ENCODE measurements around the gene CUL1.

CUL1 gene

GRCh38 chr7:148697256-148698006 lies 1.3 kb upstream of the CUL1 start:
- peak overlapping the region; percentile 84; the same call in 1 of the 2 replicates for H3K27ac ChIP-seq
- no peak for TF ChIP-seq ZFX (IDR thresholded peaks at IDR 0.05; ENCODE audit: borderline replicate concordance)
- TF ChIP-seq, protein P1, sequence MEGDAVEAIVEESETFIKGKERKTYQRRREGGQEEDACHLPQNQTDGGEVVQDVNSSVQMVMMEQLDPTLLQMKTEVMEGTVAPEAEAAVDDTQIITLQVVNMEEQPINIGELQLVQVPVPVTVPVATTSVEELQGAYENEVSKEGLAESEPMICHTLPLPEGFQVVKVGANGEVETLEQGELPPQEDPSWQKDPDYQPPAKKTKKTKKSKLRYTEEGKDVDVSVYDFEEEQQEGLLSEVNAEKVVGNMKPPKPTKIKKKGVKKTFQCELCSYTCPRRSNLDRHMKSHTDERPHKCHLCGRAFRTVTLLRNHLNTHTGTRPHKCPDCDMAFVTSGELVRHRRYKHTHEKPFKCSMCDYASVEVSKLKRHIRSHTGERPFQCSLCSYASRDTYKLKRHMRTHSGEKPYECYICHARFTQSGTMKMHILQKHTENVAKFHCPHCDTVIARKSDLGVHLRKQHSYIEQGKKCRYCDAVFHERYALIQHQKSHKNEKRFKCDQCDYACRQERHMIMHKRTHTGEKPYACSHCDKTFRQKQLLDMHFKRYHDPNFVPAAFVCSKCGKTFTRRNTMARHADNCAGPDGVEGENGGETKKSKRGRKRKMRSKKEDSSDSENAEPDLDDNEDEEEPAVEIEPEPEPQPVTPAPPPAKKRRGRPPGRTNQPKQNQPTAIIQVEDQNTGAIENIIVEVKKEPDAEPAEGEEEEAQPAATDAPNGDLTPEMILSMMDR (IDR thresholded peaks at IDR 0.05): no peak

DNA sequence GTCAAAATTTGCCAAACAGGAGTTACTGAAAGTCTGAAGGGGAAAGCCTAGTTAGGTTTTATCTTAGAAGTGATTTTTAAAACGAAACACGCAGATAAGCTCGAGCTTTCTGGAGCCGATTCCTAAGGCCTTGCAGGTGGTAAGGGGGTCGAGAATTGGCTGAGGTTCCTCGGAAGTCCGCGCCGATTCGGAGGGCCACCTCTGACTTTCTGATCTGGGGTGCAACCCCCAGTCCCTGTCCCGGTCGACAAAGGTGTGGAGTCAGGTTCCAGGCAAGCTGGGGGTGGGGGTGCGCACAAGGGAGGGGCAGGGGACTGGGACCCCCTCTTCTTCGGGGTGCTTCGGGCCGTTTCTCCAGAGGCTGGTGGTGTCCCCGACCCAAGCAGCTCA lies 701 bp upstream of the CUL1 start:
- TF ChIP-seq ZFX (IDR thresholded peaks at IDR 0.05; ENCODE audit: borderline replicate concordance): no peak
- TF ChIP-seq, protein P1 (IDR thresholded peaks at IDR 0.05): no peak

GRCh38 chr7:148699024-148699781 lies 500 bp downstream of the CUL1 start:
- H3K27ac ChIP-seq: peak overlapping the region; percentile 84
- TF ChIP-seq, protein P1 (IDR thresholded peaks at IDR 0.05): 0 out of 2 replicates have a peak, but pooled peaks have one; percentile 7
- TF ChIP-seq ZFX (IDR thresholded peaks at IDR 0.05; ENCODE audit: borderline replicate concordance): peak; percentile 97

More for the DNA sequence above, 701 bp upstream of the CUL1 start:
- peak overlapping the region; percentile 84 for H3K27ac ChIP-seq

GRCh38 chr7:148699782-148700629 lies 1.3 kb downstream of the CUL1 start:
- TF ChIP-seq ZFX (IDR thresholded peaks at IDR 0.05; ENCODE audit: borderline replicate concordance): no peak
- TF ChIP-seq, protein P1 (IDR thresholded peaks at IDR 0.05): no peak
- peak overlapping the region; percentile 84 for H3K27ac ChIP-seq

DNA sequence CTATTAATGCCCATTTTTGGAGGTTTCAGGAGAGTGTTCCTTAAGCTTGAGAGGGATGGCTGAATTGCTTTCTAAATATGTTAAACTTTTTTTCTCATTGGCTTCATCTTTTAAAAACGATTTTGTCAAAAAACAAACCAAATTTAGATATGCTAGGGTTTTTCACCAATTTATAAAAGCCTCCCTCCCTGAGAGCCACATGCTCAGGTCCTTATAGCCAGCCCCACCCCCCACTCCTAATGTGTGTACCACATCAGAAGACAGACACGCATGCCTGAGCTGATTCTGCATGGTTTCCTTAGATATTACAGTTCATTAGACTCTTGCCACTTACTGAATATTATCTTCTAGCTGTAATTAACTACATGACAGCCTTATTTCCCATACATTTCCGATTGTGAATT lies 2.0 kb downstream of the CUL1 start:
- H3K27ac ChIP-seq: no peak overlapping the region
- TF ChIP-seq, protein P1 (IDR thresholded peaks at IDR 0.05): no peak
- TF ChIP-seq ZFX (IDR thresholded peaks at IDR 0.05; ENCODE audit: borderline replicate concordance): no peak

GRCh38 chr7:148701414-148701813 lies 2.7 kb downstream of the CUL1 start:
- no peak overlapping the region for H3K27ac ChIP-seq

More at GRCh38 chr7:148701414-148701813, 2.7 kb downstream of the CUL1 start:
- TF ChIP-seq ZFX (IDR thresholded peaks at IDR 0.05; ENCODE audit: borderline replicate concordance): no peak
- TF ChIP-seq, protein P1 (IDR thresholded peaks at IDR 0.05): no peak
